NT2/D1 (cell line): ENCODE measurements around the gene MYOZ1.

Experiments
- SUZ12 ChIP-seq: IDR thresholded peaks from 2 replicates; pipeline ENCODE4 v1.6.1; 2011; ENCODE audit not compliant: insufficient read length, insufficient read depth; ENCODE audit errors: extremely low read depth
- YY1 ChIP-seq: IDR thresholded peaks from 2 replicates; pipeline ENCODE4 v1.6.1; 2011; ENCODE audit not compliant: insufficient read length, insufficient read depth
- ZNF274 ChIP-seq: IDR thresholded peaks from 2 replicates; pipeline ENCODE4 v1.6.1; 2011; ENCODE audit warnings: mild to moderate bottlenecking, low read depth, low read length

DNA sequence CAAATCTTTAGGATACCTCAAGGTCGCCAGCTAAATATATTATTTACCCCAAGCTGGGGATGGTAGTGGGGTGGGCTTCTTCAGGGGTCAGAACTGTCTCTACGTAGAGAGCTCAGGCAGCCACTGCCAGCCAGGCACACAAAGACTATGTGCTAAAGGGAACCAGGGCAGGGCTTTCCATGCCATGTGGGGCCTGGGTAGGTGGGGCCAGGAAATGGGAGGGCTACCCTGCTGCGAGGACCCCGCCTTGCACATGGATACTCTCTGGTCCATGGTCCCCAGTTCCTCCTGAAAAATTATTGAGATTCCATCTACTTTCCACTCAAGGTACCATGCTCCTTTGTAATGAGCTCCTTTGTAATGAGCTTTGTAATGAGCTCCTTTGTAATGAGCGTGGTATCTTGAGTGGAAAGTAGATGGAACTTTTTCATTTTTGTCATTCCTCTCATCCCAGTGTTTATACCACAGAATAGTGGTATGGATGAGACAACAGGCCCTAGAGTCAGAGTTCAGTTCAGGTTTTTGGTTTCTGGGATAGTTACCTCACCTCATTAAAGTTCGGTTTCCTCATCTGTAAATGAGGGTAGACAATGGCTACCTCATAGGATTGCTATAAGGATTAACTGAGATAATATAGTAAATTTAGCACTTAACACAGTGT lies 8.7 kb upstream of the MYOZ1 start:
- TF ChIP-seq ZNF274 (no peak), SUZ12 (no peak), YY1 (no peak)
